SK-N-SH treated with all-trans-retinoic acid at 6 μM for 48 hours (cell line): ENCODE measurements around the gene WBP4.

Experiments
- ATAC-seq: fragments of 200-7000 bp; cut with Tn5 transposase; 3 replicates; pipeline ENCODE4 v1.9.1; 2020; ENCODE audit warnings: mild to moderate bottlenecking, moderate library complexity
- ARNTL ChIP-seq: fragments of 450-650 bp; formaldehyde crosslinking; IDR thresholded peaks from 2 replicates; pipeline ENCODE4 v1.5.0; 2020; ENCODE audit warnings: low read depth, mild to moderate bottlenecking, moderate library complexity, borderline replicate concordance
- BACH2 ChIP-seq: fragments of 250-450 bp; sonication (Bioruptor Pico); IDR thresholded peaks from 2 replicates; pipeline ENCODE4 v1.9.0; 2021; ENCODE audit warnings: mild to moderate bottlenecking, borderline replicate concordance
- CREB5 ChIP-seq: fragments of 250-450 bp; sonication (Bioruptor Pico); IDR thresholded peaks from 2 replicates; pipeline ENCODE4 v1.5.1; 2020; ENCODE audit warnings: low read depth, mild to moderate bottlenecking, moderate library complexity
- CSDC2 ChIP-seq: fragments of 250-450 bp; sonication (Bioruptor Pico); IDR thresholded peaks from 2 replicates; pipeline ENCODE4 v1.5.0; 2020; ENCODE audit warnings: mild to moderate bottlenecking, moderate library complexity
- CSRNP3 ChIP-seq: fragments of 250-450 bp; sonication (Bioruptor Pico); IDR thresholded peaks from 2 replicates; pipeline ENCODE4 v1.5.1; 2021; ENCODE audit warnings: mild to moderate bottlenecking, moderate library complexity
- ESRRG ChIP-seq: fragments of 250-450 bp; sonication (Bioruptor Pico); IDR thresholded peaks from 2 replicates; pipeline ENCODE4 v1.6.1; 2021; ENCODE audit warnings: mild to moderate bottlenecking
- GLIS3 ChIP-seq: fragments of 250-450 bp; sonication (Bioruptor Pico); IDR thresholded peaks from 2 replicates; pipeline ENCODE4 v1.5.0; 2020; ENCODE audit warnings: mild to moderate bottlenecking, moderate library complexity
- PATZ1 ChIP-seq: fragments of 250-450 bp; sonication (Bioruptor Pico); IDR thresholded peaks from 2 replicates; pipeline ENCODE4 v1.8.0; 2020; ENCODE audit warnings: mild to moderate bottlenecking, moderate library complexity, borderline replicate concordance
- POU6F1 ChIP-seq: fragments of 250-450 bp; sonication (Bioruptor Pico); IDR thresholded peaks from 2 replicates; pipeline ENCODE4 v1.8.0; 2021; ENCODE audit warnings: low read depth, mild to moderate bottlenecking, moderate library complexity, borderline replicate concordance
- RARB ChIP-seq: fragments of 250-450 bp; sonication (Bioruptor Pico); IDR thresholded peaks from 2 replicates; pipeline ENCODE4 v1.8.0; 2021; ENCODE audit warnings: mild to moderate bottlenecking, moderate library complexity
- SNAI2 ChIP-seq: fragments of 250-450 bp; sonication (Bioruptor Pico); IDR thresholded peaks from 2 replicates; pipeline ENCODE4 v1.5.0; 2020; ENCODE audit warnings: mild to moderate bottlenecking, moderate library complexity
- TCF4 ChIP-seq: fragments of 250-450 bp; sonication (Bioruptor Pico); IDR thresholded peaks from 2 replicates; pipeline ENCODE4 v1.8.0; 2021; ENCODE audit warnings: mild to moderate bottlenecking, moderate library complexity, borderline replicate concordance
- TOX ChIP-seq: fragments of 250-450 bp; sonication (Bioruptor Pico); IDR thresholded peaks from 2 replicates; pipeline ENCODE4 v1.8.0; 2021; ENCODE audit warnings: mild to moderate bottlenecking, moderate library complexity, borderline replicate concordance
- TSHZ2 ChIP-seq: fragments of 250-450 bp; sonication (Bioruptor Pico); IDR thresholded peaks from 2 replicates; pipeline ENCODE4 v1.5.0; 2020; ENCODE audit warnings: mild to moderate bottlenecking, moderate library complexity
- ZC3H10 ChIP-seq: fragments of 250-450 bp; sonication (Bioruptor Pico); IDR thresholded peaks from 2 replicates; pipeline ENCODE4 v1.5.1; 2021; ENCODE audit warnings: mild to moderate bottlenecking, moderate library complexity
- ZFP3 ChIP-seq: fragments of 250-450 bp; sonication (Bioruptor Pico); IDR thresholded peaks from 2 replicates; pipeline ENCODE4 v1.5.0; 2020; ENCODE audit warnings: mild to moderate bottlenecking, moderate library complexity
- ZFP30 ChIP-seq: fragments of 450-650 bp; formaldehyde crosslinking; IDR thresholded peaks from 2 replicates; pipeline ENCODE4 v1.5.0; 2022; ENCODE audit warnings: mild to moderate bottlenecking, moderate library complexity
- ZNF565 ChIP-seq: fragments of 450-650 bp; formaldehyde crosslinking; conservative IDR thresholded peaks from 2 replicates; pipeline ENCODE4 v1.5.0; 2020; ENCODE audit warnings: low read depth, mild to moderate bottlenecking, moderate library complexity
- ZNF70 ChIP-seq: fragments of 450-650 bp; formaldehyde crosslinking; IDR thresholded peaks from 2 replicates; pipeline ENCODE4 v1.5.0; 2020; ENCODE audit warnings: mild to moderate bottlenecking, moderate library complexity
- ZNF8 ChIP-seq: fragments of 450-650 bp; formaldehyde crosslinking; IDR thresholded peaks from 2 replicates; pipeline ENCODE4 v1.5.0; 2020; ENCODE audit warnings: mild to moderate bottlenecking, moderate library complexity

WBP4 gene

GRCh38 chr13:41054919-41055619, 6.2 kb upstream of the WBP4 start:
- no peak for TF ChIP-seq CSDC2 (CRISPR knock-in tag)
- TF ChIP-seq POU6F1 = no peak
- no peak for TF ChIP-seq TOX (CRISPR knock-in tag)
- no peak for TF ChIP-seq ZNF70
- TF ChIP-seq ZFP3 = no peak
- no peak for TF ChIP-seq CSRNP3
- TF ChIP-seq ESRRG (CRISPR knock-in tag) = no peak
- ATAC-seq = no peak

- no peak for ATAC-seq
- no peak for TF ChIP-seq GLIS3 (CRISPR knock-in tag)
- TF ChIP-seq CSRNP3 = no peak
- no peak for TF ChIP-seq ZFP3
- TF ChIP-seq TCF4 (CRISPR knock-in tag) = no peak
- no peak for TF ChIP-seq ZFP30
- no peak for TF ChIP-seq POU6F1
- no peak for TF ChIP-seq ZC3H10 (CRISPR knock-in tag)
- TF ChIP-seq ZNF70 = no peak
- no peak for TF ChIP-seq ARNTL (CRISPR knock-in tag)
- no peak for TF ChIP-seq TSHZ2 (CRISPR knock-in tag)
- no peak for TF ChIP-seq PATZ1
- TF ChIP-seq CREB5 = no peak
- TF ChIP-seq RARB (CRISPR knock-in tag) = no peak
- no peak for TF ChIP-seq ZNF565 (CRISPR knock-in tag)
- TF ChIP-seq ZNF8 (CRISPR knock-in tag) = no peak
- no peak for TF ChIP-seq ESRRG (CRISPR knock-in tag)
- no peak for TF ChIP-seq TOX (CRISPR knock-in tag)
- no peak for TF ChIP-seq BACH2 (CRISPR knock-in tag)
- no peak for TF ChIP-seq CSDC2 (CRISPR knock-in tag)
- TF ChIP-seq SNAI2 (CRISPR knock-in tag) = no peak
Observed at GRCh38 chr13:41056194-41056593, 5.1 kb upstream of the WBP4 start.
